Measurements from ENCODE around the gene CCL4. TPM values are rescaled to one million over a fixed set of nuclear protein-coding genes. Genes with fewer than 3 reads are reported as not detected.
"Not testable (repeated sequence)": the region's sequence is repeated elsewhere in the genome, so short reads cannot be mapped to it uniquely, and the experiment has no call there.

CCL4 gene
- total RNA-seq, 1 donor from 2014 or later, result not detected

DNA sequence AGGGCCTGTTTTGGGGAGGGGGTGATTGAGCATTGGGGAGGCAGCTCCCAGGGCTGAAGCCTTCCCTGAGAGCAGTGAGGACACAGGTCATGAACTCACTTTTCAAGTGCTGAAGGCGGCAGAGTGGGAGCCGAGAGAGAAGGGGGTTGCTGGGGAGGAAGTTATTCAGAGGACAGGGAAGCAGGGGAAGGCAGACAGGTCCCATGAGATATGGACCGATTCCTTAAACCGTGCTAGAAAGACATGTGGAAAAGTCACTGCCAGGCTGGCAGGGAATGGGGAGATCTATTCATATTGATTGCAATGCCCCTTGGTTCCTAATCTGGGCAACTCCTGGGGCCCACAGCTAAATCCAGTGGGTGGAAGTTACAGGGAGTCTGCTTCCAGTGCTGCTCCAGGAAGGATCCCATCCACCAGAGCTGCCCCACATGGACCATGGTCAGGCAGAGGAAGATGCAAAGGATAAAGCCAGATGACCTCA lies 1.1 kb downstream of the CCL4 start:
- Mint-ChIP-seq H3K9me3 (no peaks in the 10 kb centered on the region), H3K27me3 (ENCODE audit: low read depth) (peaks cover 16% of the 10 kb centered on the region), H3K4me3 (no peak overlapping the region), H3K27ac (ENCODE audit: unreplicated experiment) (no peak overlapping the region), H3K36me3 (ENCODE audit: low read depth) (no peaks in the 10 kb centered on the region), H3K4me1 (peaks cover 5% of the 10 kb centered on the region)
- TF ChIP-seq, protein P1, sequence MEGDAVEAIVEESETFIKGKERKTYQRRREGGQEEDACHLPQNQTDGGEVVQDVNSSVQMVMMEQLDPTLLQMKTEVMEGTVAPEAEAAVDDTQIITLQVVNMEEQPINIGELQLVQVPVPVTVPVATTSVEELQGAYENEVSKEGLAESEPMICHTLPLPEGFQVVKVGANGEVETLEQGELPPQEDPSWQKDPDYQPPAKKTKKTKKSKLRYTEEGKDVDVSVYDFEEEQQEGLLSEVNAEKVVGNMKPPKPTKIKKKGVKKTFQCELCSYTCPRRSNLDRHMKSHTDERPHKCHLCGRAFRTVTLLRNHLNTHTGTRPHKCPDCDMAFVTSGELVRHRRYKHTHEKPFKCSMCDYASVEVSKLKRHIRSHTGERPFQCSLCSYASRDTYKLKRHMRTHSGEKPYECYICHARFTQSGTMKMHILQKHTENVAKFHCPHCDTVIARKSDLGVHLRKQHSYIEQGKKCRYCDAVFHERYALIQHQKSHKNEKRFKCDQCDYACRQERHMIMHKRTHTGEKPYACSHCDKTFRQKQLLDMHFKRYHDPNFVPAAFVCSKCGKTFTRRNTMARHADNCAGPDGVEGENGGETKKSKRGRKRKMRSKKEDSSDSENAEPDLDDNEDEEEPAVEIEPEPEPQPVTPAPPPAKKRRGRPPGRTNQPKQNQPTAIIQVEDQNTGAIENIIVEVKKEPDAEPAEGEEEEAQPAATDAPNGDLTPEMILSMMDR (conservative IDR thresholded peaks at IDR 0.05), result no peak
- DNase-seq (ENCODE audit: low read depth, low spot score), result no peak

DNA sequence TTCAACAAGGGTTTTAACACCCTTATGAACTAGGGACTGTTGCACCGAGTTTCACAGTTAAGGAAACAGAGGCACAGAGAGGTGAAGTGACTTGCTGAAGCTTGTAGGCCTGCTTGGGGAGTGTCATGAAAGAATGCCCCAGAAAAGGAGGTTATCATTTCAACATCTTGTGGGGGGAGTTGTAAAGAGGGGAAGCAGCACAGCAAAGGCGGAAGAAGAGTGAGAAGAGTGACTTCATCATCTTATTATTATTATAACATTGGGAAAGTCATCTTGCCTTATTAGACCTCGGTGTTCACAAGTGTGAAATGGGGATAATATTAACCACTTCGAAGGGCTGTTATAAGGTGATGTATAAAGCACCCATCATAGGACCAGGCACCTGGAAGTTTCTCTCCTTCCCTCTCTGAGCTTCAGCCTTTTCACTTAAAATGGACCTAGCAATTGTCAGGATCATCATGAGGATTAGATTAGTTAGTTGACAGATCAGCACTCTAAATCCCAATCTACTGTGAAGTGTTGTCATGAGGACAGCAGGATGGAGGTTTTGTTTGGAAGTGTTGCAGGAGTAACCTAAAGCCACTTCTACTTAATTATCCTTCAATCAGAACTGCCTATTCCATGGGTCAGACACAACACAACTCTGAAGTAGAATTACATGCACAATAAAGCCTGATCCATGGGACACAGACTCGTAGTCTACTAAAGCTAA lies 2.3 kb downstream of the CCL4 start:
- DNase-seq (ENCODE audit: low read depth, low spot score), result no peak
- no peaks in the 10 kb centered on the region for H3K36me3 Mint-ChIP-seq (ENCODE audit: low read depth)
- H3K4me1 Mint-ChIP-seq, result peaks cover 5% of the 10 kb centered on the region
- H3K4me3 Mint-ChIP-seq, result no peak overlapping the region
- peaks cover 17% of the 10 kb centered on the region for H3K27me3 Mint-ChIP-seq (ENCODE audit: low read depth)
- TF ChIP-seq, protein P1 (conservative IDR thresholded peaks at IDR 0.05), result no peak
- peak overlapping the region; percentile 63 for H3K27ac Mint-ChIP-seq (ENCODE audit: unreplicated experiment)
- no peaks in the 10 kb centered on the region for H3K9me3 Mint-ChIP-seq

DNA sequence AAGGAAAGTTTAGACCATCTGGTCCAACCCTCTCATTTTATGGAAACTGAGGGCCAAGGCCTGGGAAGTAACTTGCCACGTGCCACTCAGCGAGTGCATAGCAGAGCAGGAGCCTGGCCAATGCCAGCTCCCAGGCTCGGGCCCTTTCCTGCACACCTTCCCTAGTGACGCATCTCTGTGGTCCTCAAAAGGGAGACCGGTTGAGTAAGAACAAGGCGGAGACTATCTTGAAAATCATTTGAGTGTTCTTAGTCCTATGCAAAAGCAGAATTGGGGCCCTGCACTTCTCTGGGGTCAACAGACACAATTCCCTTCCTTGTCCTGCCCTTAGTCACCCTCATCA lies 2.8 kb downstream of the CCL4 start:
- H3K9me3 Mint-ChIP-seq, result no peaks in the 10 kb centered on the region
- no peaks in the 10 kb centered on the region for H3K36me3 Mint-ChIP-seq (ENCODE audit: low read depth)
- no peak overlapping the region for H3K4me3 Mint-ChIP-seq
- H3K27me3 Mint-ChIP-seq (ENCODE audit: low read depth), result peaks cover 17% of the 10 kb centered on the region
- TF ChIP-seq, protein P1 (conservative IDR thresholded peaks at IDR 0.05), result no peak
- DNase-seq (ENCODE audit: low read depth, low spot score), result no peak
- no peak overlapping the region for H3K27ac Mint-ChIP-seq (ENCODE audit: unreplicated experiment)
- peaks cover 10% of the 10 kb centered on the region for H3K4me1 Mint-ChIP-seq

DNA sequence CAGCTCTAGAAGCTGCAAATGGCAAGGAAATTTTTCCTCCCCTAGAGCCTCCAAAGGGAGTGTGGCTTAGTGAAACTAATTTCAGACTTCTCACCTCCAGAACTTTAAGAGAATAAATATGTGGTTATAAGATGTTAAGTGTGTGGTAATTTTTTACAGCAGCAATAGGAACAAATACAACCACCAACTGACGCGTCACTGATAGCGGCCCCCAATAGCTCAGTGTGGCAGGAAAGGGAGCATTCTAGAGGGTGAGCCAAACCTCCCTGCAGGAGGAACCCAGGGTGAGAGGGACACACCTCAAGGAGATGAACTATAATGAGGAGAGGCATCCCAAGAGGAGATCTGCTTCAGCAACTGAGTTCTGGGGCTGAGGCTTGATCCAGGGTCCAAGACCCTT lies 4.0 kb downstream of the CCL4 start:
- TF ChIP-seq, protein P1 (conservative IDR thresholded peaks at IDR 0.05), result no peak
- H3K27ac Mint-ChIP-seq (ENCODE audit: unreplicated experiment), result no peak overlapping the region
- no peaks in the 10 kb centered on the region for H3K36me3 Mint-ChIP-seq (ENCODE audit: low read depth)
- peaks cover 19% of the 10 kb centered on the region for H3K27me3 Mint-ChIP-seq (ENCODE audit: low read depth)
- H3K4me1 Mint-ChIP-seq, result peaks cover 14% of the 10 kb centered on the region
- H3K4me3 Mint-ChIP-seq, result no peak overlapping the region
- DNase-seq (ENCODE audit: low read depth, low spot score), result no peak
- peaks cover 8% of the 10 kb centered on the region for H3K9me3 Mint-ChIP-seq

DNA sequence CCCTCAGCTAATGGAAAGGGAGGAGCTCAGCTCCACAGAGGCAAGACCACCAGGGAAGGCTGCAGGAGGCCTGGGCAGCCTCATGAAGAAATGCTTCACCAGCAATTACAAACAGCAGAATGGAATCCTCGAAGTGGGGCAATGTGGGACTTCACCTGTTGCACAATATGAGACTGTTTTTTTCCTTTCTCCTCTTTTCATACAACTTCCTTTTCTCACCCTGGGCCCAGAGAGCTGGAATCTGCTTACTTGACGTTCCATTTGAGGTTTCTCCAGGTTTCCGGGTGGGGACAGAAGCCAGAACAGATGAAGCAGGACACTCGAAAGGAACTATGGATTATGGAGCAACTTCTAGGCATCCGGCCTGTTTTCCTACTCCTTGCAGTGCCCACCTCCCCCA lies 4.6 kb downstream of the CCL4 start:
- H3K4me3 Mint-ChIP-seq; H3K36me3 Mint-ChIP-seq (ENCODE audit: low read depth); DNase-seq (ENCODE audit: low read depth, low spot score); H3K27ac Mint-ChIP-seq (ENCODE audit: unreplicated experiment); H3K9me3 Mint-ChIP-seq: not testable (repeated sequence)
- H3K27me3 Mint-ChIP-seq (ENCODE audit: low read depth), result peaks cover 17% of the 10 kb centered on the region
- peaks cover 14% of the 10 kb centered on the region for H3K4me1 Mint-ChIP-seq

DNA sequence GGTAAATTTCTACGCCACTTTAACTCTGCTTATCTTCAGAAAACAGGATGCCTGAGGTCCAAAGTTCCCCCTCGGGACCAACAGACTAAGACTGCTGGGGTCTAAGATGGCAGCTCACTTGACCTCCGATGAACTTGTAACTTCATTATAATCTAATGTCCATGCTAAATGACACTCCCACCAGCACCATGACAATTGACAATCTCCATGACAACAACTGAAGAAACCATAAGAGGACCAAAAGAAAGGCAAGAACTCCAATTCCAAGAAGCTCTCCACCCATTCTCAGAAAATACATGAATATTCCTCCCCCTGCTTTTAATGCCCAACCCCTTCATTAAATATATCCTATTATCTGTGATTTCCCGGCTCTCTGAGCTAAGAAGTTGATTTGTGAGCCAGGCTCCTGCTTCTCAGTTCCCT lies 7.5 kb downstream of the CCL4 start:
- no peaks in the 10 kb centered on the region for H3K36me3 Mint-ChIP-seq (ENCODE audit: low read depth)
- TF ChIP-seq, protein P1 (conservative IDR thresholded peaks at IDR 0.05), result no peak
- H3K27me3 Mint-ChIP-seq (ENCODE audit: low read depth), result peaks cover 12% of the 10 kb centered on the region
- DNase-seq (ENCODE audit: low read depth, low spot score), result no peak
- peaks cover 9% of the 10 kb centered on the region for H3K9me3 Mint-ChIP-seq
- no peak overlapping the region for H3K4me3 Mint-ChIP-seq
- peaks cover 9% of the 10 kb centered on the region for H3K4me1 Mint-ChIP-seq
- H3K27ac Mint-ChIP-seq (ENCODE audit: unreplicated experiment), result no peak overlapping the region

All from neural crest cell (in vitro differentiated cells).